GM12878 (cell line): ENCODE data around the gene H1-8. TPM values are rescaled to one million over a fixed set of nuclear protein-coding genes. Genes with fewer than 3 reads are reported as not detected.

Experiments used
- ATAC-seq: fragments of 200-7000 bp; cut with Tn5 transposase; 3 replicates; pipeline ENCODE4 v1.9.1; 2020; ENCODE audit warnings: mild to moderate bottlenecking, moderate library complexity
- BruUV-seq: library from RNA; stranded (reverse); fragments of 400-500 nt; replicated peaks from 2 replicates; lab custom pipeline; 2021; lab: Mats Ljungman, UMichigan
- CTCF ChIA-PET: fragments of 300-600 bp; sonication (Branson Sonifier 250); formaldehyde crosslinking; extraction: SDS; loops from one replicate; lab custom pipeline; 2021; ENCODE audit warnings: inconsistent platforms; lab: Yijun Ruan, JAX
- POLR2A ChIA-PET: fragments of 350-600 bp; formaldehyde crosslinking; extraction: SDS; loops from one replicate; lab custom pipeline; 2021; ENCODE audit warnings: inconsistent platforms; lab: Charles Lee
- RAD21 ChIA-PET: fragments of 300-600 bp; sonication (Branson Sonifier 250); formaldehyde crosslinking; loops from one replicate; lab custom pipeline; 2023; ENCODE audit warnings: antibody characterized with exemption; ENCODE audit not compliant: unreplicated experiment; lab: Charles Lee
- SMC1A ChIA-PET: fragments of 300-600 bp; sonication (Branson Sonifier 250); formaldehyde crosslinking; loops from one replicate; lab custom pipeline; 2023; ENCODE audit not compliant: unreplicated experiment, uncharacterized antibody; lab: Charles Lee
- DNase-seq: peaks from one replicate; pipeline ENCODE4 v3.0.0-alpha.2; 2011; ENCODE audit warnings: low read depth, low spot score
- FAIRE-seq: peaks from 3 replicates; lab custom pipeline; 2011; peaks lifted over from hg19 to GRCh38; lab: Jason Lieb, UNC
- H2AFZ ChIP-seq: 2 replicates; pipeline ENCODE4 v1.6.0; 2011; ENCODE audit warnings: low read depth, low read length, control low read depth; ENCODE audit not compliant: control insufficient read depth
- H3K27ac ChIP-seq: 2 replicates; pipeline ENCODE4 v1.5.1; 2011; ENCODE audit warnings: control low read depth; ENCODE audit not compliant: control insufficient read depth, insufficient read depth
- H3K27me3 ChIP-seq, 2 experiments: replicated peaks in 1 of 2; 2 replicates each; pipeline versions ENCODE4 v1.6.0 to v1.6.1; 2011; ENCODE audit warnings: low read length in 1 of 2; ENCODE audit not compliant: control insufficient read depth in 2 of 2, insufficient read depth in 2 of 2
- H3K36me3 ChIP-seq, 2 experiments: 2 replicates each; pipeline ENCODE4 v1.5.1; 2011; ENCODE audit warnings: low read length in 1 of 2; ENCODE audit not compliant: control insufficient read depth in 2 of 2, insufficient read depth in 2 of 2
- H3K4me1 ChIP-seq: 2 replicates; pipeline ENCODE4 v1.6.1; 2011; ENCODE audit warnings: mild to moderate bottlenecking, low read length, moderate library complexity, mixed read lengths; ENCODE audit not compliant: control insufficient read depth, insufficient read depth
- H3K4me2 ChIP-seq: 2 replicates; pipeline ENCODE4 v1.6.0; 2011; ENCODE audit warnings: control low read depth; ENCODE audit not compliant: control insufficient read depth, insufficient read depth
- H3K4me3 ChIP-seq: fragments of 200-600 bp; sonication (generic); 2 replicates; pipeline ENCODE4 v1.5.1; 2016
- H3K79me2 ChIP-seq: 2 replicates; pipeline ENCODE4 v1.6.0; 2011; ENCODE audit warnings: low read length; ENCODE audit not compliant: control insufficient read depth, insufficient read depth
- H3K9ac ChIP-seq: 2 replicates; pipeline ENCODE4 v1.8.0; 2011; ENCODE audit warnings: low read length, control low read depth, mixed read lengths; ENCODE audit not compliant: control insufficient read depth, insufficient read depth
- H3K9me3 ChIP-seq: replicated peaks from 3 replicates; pipeline ENCODE4 v1.5.1; 2011; ENCODE audit warnings: mild to moderate bottlenecking, low read length; ENCODE audit not compliant: control insufficient read depth, insufficient read depth
- H4K20me1 ChIP-seq: 2 replicates; pipeline ENCODE4 v1.6.0; 2011; ENCODE audit not compliant: control insufficient read depth, insufficient read depth
- BACH1 ChIP-seq: fragments of 450-650 bp; IDR thresholded peaks from 2 replicates; pipeline ENCODE4 v1.6.1; 2017; ENCODE audit warnings: mild to moderate bottlenecking, borderline replicate concordance
- EP300 ChIP-seq, 2 experiments: fragments of 150-350 bp in 1 of 2; IDR thresholded peaks; 2 replicates each; pipeline ENCODE4 v1.6.1; 2011 to 2012; ENCODE audit warnings: low read depth in 2 of 2, low read length in 2 of 2, borderline replicate concordance in 1 of 2, improper control_type of control experiment in 1 of 2, inconsistent platforms in 1 of 2; ENCODE audit not compliant: control insufficient read depth in 1 of 2
- ETV6 ChIP-seq, 2 experiments: fragments of 450-650 bp in 1 of 2; IDR thresholded peaks in 1 of 2; conservative IDR thresholded peaks in 1 of 2; 2 replicates each; pipeline ENCODE4 v1.6.1; 2014; ENCODE audit warnings: antibody characterized with exemption in 1 of 2, borderline replicate concordance in 1 of 2, low read depth in 1 of 2, mild to moderate bottlenecking in 1 of 2, moderate library complexity in 1 of 2
- EZH2 ChIP-seq: IDR thresholded peaks from 2 replicates; pipeline ENCODE4 v1.6.1; 2012; ENCODE audit warnings: low read depth, mild to moderate bottlenecking, control low read depth, inconsistent platforms, low read length, borderline replicate concordance; ENCODE audit not compliant: control insufficient read depth
- HCFC1 ChIP-seq: fragments of 150-350 bp; IDR thresholded peaks from 2 replicates; pipeline ENCODE4 v1.6.1; 2014; ENCODE audit warnings: low read length
- IKZF1 ChIP-seq: fragments of 450-650 bp; conservative IDR thresholded peaks from 2 replicates; pipeline ENCODE4 v1.6.1; 2017; ENCODE audit warnings: antibody characterized with exemption, mild to moderate bottlenecking
- MEF2A ChIP-seq: IDR thresholded peaks from 2 replicates; pipeline ENCODE4 v1.6.1; 2011; ENCODE audit warnings: low read depth, mild to moderate bottlenecking, low read length, moderate library complexity; ENCODE audit not compliant: insufficient read depth
- NR2C2 ChIP-seq: IDR thresholded peaks from 2 replicates; pipeline ENCODE4 v1.6.1; 2011; ENCODE audit warnings: borderline replicate concordance, low read depth; ENCODE audit not compliant: control insufficient read depth, insufficient read length
- RUNX3 ChIP-seq: IDR thresholded peaks from 2 replicates; pipeline ENCODE4 v1.6.1; 2012; ENCODE audit warnings: low read length, inconsistent platforms
- SPI1 ChIP-seq: IDR thresholded peaks from 2 replicates; pipeline ENCODE4 v1.6.1; 2011; ENCODE audit warnings: low read depth, mild to moderate bottlenecking, low read length, moderate library complexity, borderline replicate concordance; ENCODE audit not compliant: insufficient read depth
- YBX1 ChIP-seq: fragments of 450-650 bp; IDR thresholded peaks from 2 replicates; pipeline ENCODE4 v1.6.1; 2016; ENCODE audit warnings: antibody characterized with exemption
- YY1 ChIP-seq: IDR thresholded peaks from 2 replicates; pipeline ENCODE4 v1.6.1; 2011; ENCODE audit warnings: low read depth, mild to moderate bottlenecking, low read length
- ZNF24 ChIP-seq: fragments of 450-650 bp; IDR thresholded peaks from 2 replicates; pipeline ENCODE4 v1.6.1; 2017; ENCODE audit warnings: antibody characterized with exemption, mild to moderate bottlenecking
- ZNF274 ChIP-seq: IDR thresholded peaks from one replicate; pipeline ENCODE4 v1.8.0; 2011; ENCODE audit not compliant: insufficient read length, insufficient read depth
- WGBS: methylation state at CpG from one replicate; pipeline ENCODE4 v1.1.6; 2016; ENCODE audit warnings: low lambda C conversion rate; ENCODE audit not compliant: insufficient replicate concordance, insufficient coverage; ENCODE audit errors: missing lambda C conversion rate; 5-methylcytosine and 5-hydroxymethylcytosine counted together
- in situ Hi-C: fragments of 300-500 bp; cut with MboI; formaldehyde crosslinking; loops from 9 replicates; pipeline ENCODE4 v1.14.3; 2018; ENCODE audit warnings: mixed read lengths
- intact Hi-C: fragments of 100-400 bp; cut with micrococcal nuclease; formaldehyde crosslinking; loops from one replicate; pipeline ENCODE4 v1.14.2; 2022; ENCODE audit not compliant: unreplicated experiment
- polyA plus RNA-seq, 11 experiments: library from polyadenylated mRNA; depleted of rRNA in 4 of 11; unstranded in 6 of 11; stranded (reverse) in 5 of 11; fragments of >200 nt; fragmentation: Nextera tagmentation in 4 of 11; fragmentation: Illumina TruSeq in 1 of 11; extraction: Ambion mirVana in 4 of 11; extraction: Trizol in 1 of 11; gene quantifications; 1 replicate in 1 of 11; 2 replicates in 10 of 11; pipeline versions ENCODE4 v1.2.1 to v1.2.3, GENCODE V29; 2011 to 2016; ENCODE audit warnings: inconsistent platforms in 2 of 11, missing spikeins in 2 of 11, low read depth in 1 of 11
- total RNA-seq, 4 experiments: library from RNA; depleted of rRNA in 3 of 4; stranded (reverse); fragments of >200 nt in 3 of 4; fragmentation: Illumina TruSeq in 1 of 4; extraction: Trizol in 1 of 4; gene quantifications; 2 replicates each; pipeline versions ENCODE4 v1.2.1 to v1.2.3, GENCODE V29; 2013 to 2021
- TF ChIP-seq, protein P1 (sequence below): fragments of 450-650 bp; formaldehyde crosslinking; IDR thresholded peaks from 2 replicates; pipeline ENCODE4 v1.4.0; 2020; ENCODE audit warnings: mild to moderate bottlenecking, moderate library complexity
- TF ChIP-seq, protein P2 (sequence below): fragments of 450-650 bp; IDR thresholded peaks from 2 replicates; pipeline ENCODE4 v1.6.1; 2016; ENCODE audit warnings: mild to moderate bottlenecking

Gene H1-8
- total and polyA plus RNA-seq, 10 of the 15 experiments (the other 5 are each of a cell fraction or from before 2014, with no cell fraction given): not detected

DNA sequence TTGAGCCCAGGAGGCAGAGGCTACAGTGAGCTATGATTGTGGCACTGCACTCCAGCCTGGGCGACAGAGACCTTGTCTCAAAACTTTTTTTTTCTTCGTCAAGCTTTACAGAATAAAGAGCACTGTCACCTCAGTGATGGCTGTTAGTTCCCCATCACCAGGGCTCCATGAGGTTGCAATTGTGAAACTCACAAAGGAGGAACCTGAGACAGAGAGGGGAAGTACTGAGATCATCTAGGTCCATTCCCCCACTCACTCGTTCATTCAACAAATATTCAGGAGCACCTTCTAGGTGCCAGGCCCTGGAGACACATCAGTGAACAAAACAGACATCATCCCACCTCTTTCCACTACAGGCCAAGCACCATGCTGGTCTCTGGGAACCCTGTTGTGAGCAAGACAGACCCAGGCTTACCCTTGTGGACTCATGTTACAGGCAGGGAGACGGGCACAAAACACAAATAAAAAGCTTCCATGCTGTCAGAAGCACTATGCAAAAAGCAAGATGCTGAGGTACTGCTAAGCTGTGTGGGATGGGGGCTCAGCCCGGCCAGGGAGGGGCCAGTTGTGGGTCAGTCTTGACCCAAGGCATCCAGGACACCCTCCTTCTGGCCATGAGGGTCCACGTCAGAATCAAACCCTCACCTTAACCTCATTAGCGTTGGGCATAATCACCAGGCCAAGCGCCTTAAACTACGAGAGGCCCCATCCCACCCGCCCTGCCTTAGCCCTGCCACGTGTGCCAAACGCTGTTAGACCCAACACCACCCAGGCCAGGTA, 16.7 kb upstream of the H1-8 start:
- H3K9ac ChIP-seq: no peak overlapping the region
- ChIA-PET POLR2A (interaction anchor here (0.6 to 1.0 kb wide), 3 partner anchors 28 to 248 kb away, joined by 3 to 5 read pairs (median 3); partner anchors contain the start of gene HMCES), CTCF (interaction anchor here (0.9 to 1.4 kb wide), 3 partner anchors 8 to 143 kb away, joined by 3 to 13 read pairs (median 5); no protein-coding TSS in a partner anchor), SMC1A (interaction anchor here (1.0 to 3.6 kb wide), 5 partner anchors 9 to 143 kb away, joined by 3 to 11 read pairs (median 4); no protein-coding TSS in a partner anchor), RAD21 (interaction anchor here (0.8 to 1.7 kb wide), 4 partner anchors 9 to 101 kb away, joined by 3 to 11 read pairs (median 5); partner anchors contain the start of genes IFT122 and MBD4)
- in situ Hi-C loops (no loop called here), intact Hi-C loops (no loop called here)
- no peaks in the 10 kb centered on the region for H4K20me1 ChIP-seq
- H3K9me3 ChIP-seq: no peaks in the 10 kb centered on the region
- H3K4me2 ChIP-seq: no peak overlapping the region; the same call in 1 of the 2 replicates
- FAIRE-seq: peak; percentile 80
- H3K27me3 ChIP-seq: no peaks in the 10 kb centered on the region
- BruUV-seq: no TSS peak
- H3K79me2 ChIP-seq: no peaks in the 10 kb centered on the region
- no peak overlapping the region for H2AFZ ChIP-seq
- H3K36me3 ChIP-seq: no peaks in the 10 kb centered on the region
- peaks cover 12% of the 10 kb centered on the region for H3K4me1 ChIP-seq
- peak; percentile 99 for ATAC-seq
- H3K27ac ChIP-seq: no peak overlapping the region
- WGBS: 51% methylated on average over 12 of the region's 12 CpGs
- no peak overlapping the region for H3K4me3 ChIP-seq
- peak; percentile 25 for DNase-seq
- no peak for TF ChIP-seq NR2C2
- TF ChIP-seq, protein P1, sequence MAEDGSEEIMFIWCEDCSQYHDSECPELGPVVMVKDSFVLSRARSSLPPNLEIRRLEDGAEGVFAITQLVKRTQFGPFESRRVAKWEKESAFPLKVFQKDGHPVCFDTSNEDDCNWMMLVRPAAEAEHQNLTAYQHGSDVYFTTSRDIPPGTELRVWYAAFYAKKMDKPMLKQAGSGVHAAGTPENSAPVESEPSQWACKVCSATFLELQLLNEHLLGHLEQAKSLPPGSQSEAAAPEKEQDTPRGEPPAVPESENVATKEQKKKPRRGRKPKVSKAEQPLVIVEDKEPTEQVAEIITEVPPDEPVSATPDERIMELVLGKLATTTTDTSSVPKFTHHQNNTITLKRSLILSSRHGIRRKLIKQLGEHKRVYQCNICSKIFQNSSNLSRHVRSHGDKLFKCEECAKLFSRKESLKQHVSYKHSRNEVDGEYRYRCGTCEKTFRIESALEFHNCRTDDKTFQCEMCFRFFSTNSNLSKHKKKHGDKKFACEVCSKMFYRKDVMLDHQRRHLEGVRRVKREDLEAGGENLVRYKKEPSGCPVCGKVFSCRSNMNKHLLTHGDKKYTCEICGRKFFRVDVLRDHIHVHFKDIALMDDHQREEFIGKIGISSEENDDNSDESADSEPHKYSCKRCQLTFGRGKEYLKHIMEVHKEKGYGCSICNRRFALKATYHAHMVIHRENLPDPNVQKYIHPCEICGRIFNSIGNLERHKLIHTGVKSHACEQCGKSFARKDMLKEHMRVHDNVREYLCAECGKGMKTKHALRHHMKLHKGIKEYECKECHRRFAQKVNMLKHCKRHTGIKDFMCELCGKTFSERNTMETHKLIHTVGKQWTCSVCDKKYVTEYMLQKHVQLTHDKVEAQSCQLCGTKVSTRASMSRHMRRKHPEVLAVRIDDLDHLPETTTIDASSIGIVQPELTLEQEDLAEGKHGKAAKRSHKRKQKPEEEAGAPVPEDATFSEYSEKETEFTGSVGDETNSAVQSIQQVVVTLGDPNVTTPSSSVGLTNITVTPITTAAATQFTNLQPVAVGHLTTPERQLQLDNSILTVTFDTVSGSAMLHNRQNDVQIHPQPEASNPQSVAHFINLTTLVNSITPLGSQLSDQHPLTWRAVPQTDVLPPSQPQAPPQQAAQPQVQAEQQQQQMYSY (CRISPR knock-in tag): no peak
- peak; percentile 57 for TF ChIP-seq IKZF1
- TF ChIP-seq EP300 (IDR thresholded peaks at IDR 0.05; ENCODE audit: borderline replicate concordance in 1 of 2, control insufficient read depth in 1 of 2, low read depth in 2 of 2, low read length in 2 of 2): 0 out of 4 replicates have a peak, but pooled peaks of 1 of the 2 experiments have one; percentile 13
- TF ChIP-seq SPI1: peak; percentile 85
- TF ChIP-seq RUNX3: no peak
- TF ChIP-seq ETV6 (conservative IDR thresholded peaks at IDR 0.05 in 1 of 2, IDR thresholded peaks at IDR 0.05 in 1 of 2; ENCODE audit: borderline replicate concordance in 1 of 2, low read depth in 1 of 2): 0 out of 4 replicates have a peak, but pooled peaks of 1 of the 2 experiments have one; percentile 25
- TF ChIP-seq YY1: 0 out of 2 replicates have a peak, but pooled peaks have one; percentile 48
- TF ChIP-seq BACH1: no peak; the same call in 1 of the 2 replicates
- TF ChIP-seq MEF2A: no peak
- peak; percentile 90 for TF ChIP-seq ZNF24
- TF ChIP-seq EZH2: no peak
- no peak for TF ChIP-seq ZNF274
- TF ChIP-seq YBX1: no peak
- TF ChIP-seq, protein P2, sequence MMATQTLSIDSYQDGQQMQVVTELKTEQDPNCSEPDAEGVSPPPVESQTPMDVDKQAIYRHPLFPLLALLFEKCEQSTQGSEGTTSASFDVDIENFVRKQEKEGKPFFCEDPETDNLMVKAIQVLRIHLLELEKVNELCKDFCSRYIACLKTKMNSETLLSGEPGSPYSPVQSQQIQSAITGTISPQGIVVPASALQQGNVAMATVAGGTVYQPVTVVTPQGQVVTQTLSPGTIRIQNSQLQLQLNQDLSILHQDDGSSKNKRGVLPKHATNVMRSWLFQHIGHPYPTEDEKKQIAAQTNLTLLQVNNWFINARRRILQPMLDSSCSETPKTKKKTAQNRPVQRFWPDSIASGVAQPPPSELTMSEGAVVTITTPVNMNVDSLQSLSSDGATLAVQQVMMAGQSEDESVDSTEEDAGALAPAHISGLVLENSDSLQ: peak; percentile 28; the same call in 1 of the 2 replicates
- TF ChIP-seq HCFC1: no peak
